GM08714 (cell line): Measurements from ENCODE around the gene ARHGAP24.
"Not testable (repeated sequence)": the region's sequence is repeated elsewhere in the genome, so short reads cannot be mapped to it uniquely, and the experiment has no call there.

Experiments used
- H3K4me3 ChIP-seq: fragments of 200-500 bp; sonication (Bioruptor generic); 2 replicates; pipeline ENCODE4 v1.5.1; 2014; ENCODE audit warnings: mild to moderate bottlenecking, low read length, inconsistent platforms
- ZNF274 ChIP-seq: IDR thresholded peaks from 2 replicates; pipeline ENCODE4 v1.6.1; 2012; ENCODE audit warnings: mild to moderate bottlenecking, low read depth, low read length

The ARHGAP24 gene

GRCh38 chr4:85821688-85822455, 346.9 kb downstream of the ARHGAP24 start:
- H3K4me3 ChIP-seq: no peak overlapping the region
- TF ChIP-seq ZNF274: no peak

- TF ChIP-seq ZNF274: no peak
- no peak overlapping the region for H3K4me3 ChIP-seq
Observed at GRCh38 chr4:85823295-85823694, 348.3 kb downstream of the ARHGAP24 start.

- H3K4me3 ChIP-seq: no peak overlapping the region
- TF ChIP-seq ZNF274: no peak
Observed at GRCh38 chr4:85824166-85824945, 349.4 kb downstream of the ARHGAP24 start.

GRCh38 chr4:85826060-85826678, 351.2 kb downstream of the ARHGAP24 start:
- H3K4me3 ChIP-seq: peak overlapping the region; percentile 25; the same call in 1 of the 2 replicates
- TF ChIP-seq ZNF274: no peak

GRCh38 chr4:85828027-85828890, 353.3 kb downstream of the ARHGAP24 start:
- H3K4me3 ChIP-seq: no peak overlapping the region
- no peak for TF ChIP-seq ZNF274

GRCh38 chr4:85829276-85830051, 354.5 kb downstream of the ARHGAP24 start:
- TF ChIP-seq ZNF274: no peak
- no peak overlapping the region for H3K4me3 ChIP-seq

- no peak for TF ChIP-seq ZNF274
- no peak overlapping the region for H3K4me3 ChIP-seq
Observed at GRCh38 chr4:85831647-85832046, 356.7 kb downstream of the ARHGAP24 start.

GRCh38 chr4:85833302-85833701, 358.4 kb downstream of the ARHGAP24 start:
- no peak overlapping the region for H3K4me3 ChIP-seq
- no peak for TF ChIP-seq ZNF274

- TF ChIP-seq ZNF274: no peak
- H3K4me3 ChIP-seq: no peak overlapping the region
Observed at GRCh38 chr4:85834934-85835333, 360.0 kb downstream of the ARHGAP24 start.

GRCh38 chr4:85836588-85837438, 361.9 kb downstream of the ARHGAP24 start:
- H3K4me3 ChIP-seq: no peak overlapping the region
- TF ChIP-seq ZNF274: no peak

GRCh38 chr4:85837439-85837733, 362.4 kb downstream of the ARHGAP24 start:
- H3K4me3 ChIP-seq: no peak overlapping the region
- no peak for TF ChIP-seq ZNF274

GRCh38 chr4:85839981-85840451, 365.1 kb downstream of the ARHGAP24 start:
- not testable (repeated sequence) for H3K4me3 ChIP-seq

GRCh38 chr4:85842540-85842939, 367.6 kb downstream of the ARHGAP24 start:
- no peak for TF ChIP-seq ZNF274

GRCh38 chr4:85853740-85854139, 378.8 kb downstream of the ARHGAP24 start:
- not testable (repeated sequence) for H3K4me3 ChIP-seq

More at GRCh38 chr4:85842540-85842939, 367.6 kb downstream of the ARHGAP24 start:
- no peak overlapping the region for H3K4me3 ChIP-seq
